HUES6 (cell line): ENCODE measurements around the gene ZNF620.
"Not testable (repeated sequence)": the region's sequence is repeated elsewhere in the genome, so short reads cannot be mapped to it uniquely, and the experiment has no call there.

Source experiments
- H3K27ac ChIP-seq: 2 replicates; pipeline ENCODE4 v1.7.0; 2013; ENCODE audit warnings: low read depth, mild to moderate bottlenecking, low read length, inconsistent platforms
- H3K27me3 ChIP-seq: 2 replicates; pipeline ENCODE4 v1.6.1; 2013; ENCODE audit warnings: low read length; ENCODE audit not compliant: control insufficient read depth, insufficient read depth
- H3K36me3 ChIP-seq: 2 replicates; pipeline ENCODE4 v1.6.1; 2013; ENCODE audit warnings: low read length; ENCODE audit not compliant: control insufficient read depth, insufficient read depth
- H3K4me1 ChIP-seq: 2 replicates; pipeline ENCODE4 v1.6.1; 2013; ENCODE audit warnings: low read length; ENCODE audit not compliant: control insufficient read depth, insufficient read depth
- H3K4me3 ChIP-seq: 2 replicates; pipeline ENCODE4 v1.5.1; 2013; ENCODE audit warnings: low read depth, low read length
- H3K9ac ChIP-seq: one replicate; pipeline ENCODE4 v1.6.1; 2013; ENCODE audit warnings: mild to moderate bottlenecking, low read length
- H3K9me3 ChIP-seq: 2 replicates; pipeline ENCODE4 v1.6.1; 2013; ENCODE audit warnings: low read depth, low read length; ENCODE audit not compliant: control insufficient read depth, insufficient read depth

Gene ZNF620

GRCh38 chr3:40505599-40506462 lies at the start of gene ZNF620:
TSS of gene ZNF620 (plus strand) at chr3:40506039. CDS start at chr3:40506353, 314 bp downstream.
- H3K4me3 ChIP-seq, result peak within 1 kb of the TSS; percentile 91
- H3K27ac ChIP-seq, result peak within 1 kb of the TSS; percentile 46; the same call in 1 of the 2 replicates
- H3K36me3 ChIP-seq, result peaks cover 23% of the 10 kb centered on the region
- 0 out of 2 replicates have a peak, but pooled peaks cover 4% of the 10 kb centered on the region for H3K4me1 ChIP-seq
- H3K9ac ChIP-seq, result peak within 1 kb of the TSS; percentile 91
- H3K9me3 ChIP-seq, result no peaks in the 10 kb centered on the region
- H3K27me3 ChIP-seq, result no peaks in the 10 kb centered on the region

- peaks cover 40% of the 10 kb centered on the region for H3K36me3 ChIP-seq
- H3K9me3 ChIP-seq, result no peaks in the 10 kb centered on the region
- peak overlapping the region; percentile 83 for H3K4me3 ChIP-seq
- H3K9ac ChIP-seq, result peak overlapping the region; percentile 92
- no peaks in the 10 kb centered on the region for H3K27me3 ChIP-seq
- peak overlapping the region; percentile 94 for H3K27ac ChIP-seq
- peaks cover 9% of the 10 kb centered on the region; the same call in 1 of the 2 replicates for H3K4me1 ChIP-seq
Observed at GRCh38 chr3:40456279-40456939, 49.4 kb upstream of the ZNF620 start.

GRCh38 chr3:40456940-40457823 lies 48.7 kb upstream of the ZNF620 start, which contains the start of gene RPL14:
TSS of gene RPL14 (plus strand) at chr3:40457339. CDS start at chr3:40457472, 133 bp downstream.
- Histone ChIP-seq H3K27me3 (no peaks in the 10 kb centered on the region), H3K4me3 (peak within 1 kb of the TSS; percentile 83), H3K9me3 (no peaks in the 10 kb centered on the region), H3K27ac (peak within 1 kb of the TSS; percentile 94), H3K4me1 (peaks cover 8% of the 10 kb centered on the region; the same call in 1 of the 2 replicates), H3K36me3 (peaks cover 48% of the 10 kb centered on the region), H3K9ac (peak within 1 kb of the TSS; percentile 92)

GRCh38 chr3:40458473-40458872 lies 47.4 kb upstream of the ZNF620 start:
- Histone ChIP-seq H3K4me1 (0 out of 2 replicates have a peak, but pooled peaks cover 5% of the 10 kb centered on the region), H3K4me3 (peak overlapping the region; percentile 83), H3K27ac (no peak overlapping the region)

GRCh38 chr3:40460481-40460880 lies 45.4 kb upstream of the ZNF620 start:
- H3K9ac ChIP-seq, H3K4me3 ChIP-seq, H3K4me1 ChIP-seq, H3K27me3 ChIP-seq, H3K27ac ChIP-seq, H3K9me3 ChIP-seq: not testable (repeated sequence)
- peaks cover 76% of the 10 kb centered on the region for H3K36me3 ChIP-seq

More at GRCh38 chr3:40458473-40458872, 47.4 kb upstream of the ZNF620 start:
- H3K27me3 ChIP-seq, result no peaks in the 10 kb centered on the region
- no peaks in the 10 kb centered on the region for H3K9me3 ChIP-seq
- peaks cover 60% of the 10 kb centered on the region for H3K36me3 ChIP-seq
- H3K9ac ChIP-seq, result peak overlapping the region; percentile 92

GRCh38 chr3:40461161-40461560 lies 44.7 kb upstream of the ZNF620 start:
- Histone ChIP-seq H3K9ac (no peak overlapping the region), H3K9me3 (no peaks in the 10 kb centered on the region), H3K36me3 (peaks cover 78% of the 10 kb centered on the region), H3K27me3 (no peaks in the 10 kb centered on the region), H3K4me3 (no peak overlapping the region), H3K4me1 (0 out of 2 replicates have a peak, but pooled peaks cover 5% of the 10 kb centered on the region), H3K27ac (no peak overlapping the region)

GRCh38 chr3:40462838-40463237 lies 43.0 kb upstream of the ZNF620 start:
- H3K9ac ChIP-seq, H3K9me3 ChIP-seq, H3K27ac ChIP-seq, H3K4me1 ChIP-seq, H3K27me3 ChIP-seq, H3K4me3 ChIP-seq: not testable (repeated sequence)
- peaks cover 80% of the 10 kb centered on the region for H3K36me3 ChIP-seq

GRCh38 chr3:40463579-40463978 lies 42.3 kb upstream of the ZNF620 start:
- no peaks in the 10 kb centered on the region for H3K9me3 ChIP-seq
- no peak overlapping the region for H3K4me3 ChIP-seq
- H3K27me3 ChIP-seq, result no peaks in the 10 kb centered on the region
- H3K9ac ChIP-seq, result no peak overlapping the region
- H3K36me3 ChIP-seq, result peaks cover 72% of the 10 kb centered on the region
- H3K4me1 ChIP-seq, result no peaks in the 10 kb centered on the region
- H3K27ac ChIP-seq, result no peak overlapping the region

- Histone ChIP-seq H3K27me3 (no peaks in the 10 kb centered on the region), H3K4me1 (no peaks in the 10 kb centered on the region), H3K4me3 (no peak overlapping the region), H3K9me3 (no peaks in the 10 kb centered on the region), H3K9ac (no peak overlapping the region), H3K27ac (no peak overlapping the region), H3K36me3 (peaks cover 64% of the 10 kb centered on the region)
Observed at GRCh38 chr3:40464339-40465110, 41.3 kb upstream of the ZNF620 start.

GRCh38 chr3:40465111-40465407 lies 40.8 kb upstream of the ZNF620 start:
- no peak overlapping the region for H3K4me3 ChIP-seq
- H3K36me3 ChIP-seq, result peaks cover 59% of the 10 kb centered on the region
- no peak overlapping the region for H3K9ac ChIP-seq
- H3K27me3 ChIP-seq, result no peaks in the 10 kb centered on the region
- H3K27ac ChIP-seq, result no peak overlapping the region
- H3K4me1 ChIP-seq, result no peaks in the 10 kb centered on the region
- H3K9me3 ChIP-seq, result no peaks in the 10 kb centered on the region
